ENCODE results near the gene RNU6-9.
"Not testable (repeated sequence)": the region's sequence is repeated elsewhere in the genome, so short reads cannot be mapped to it uniquely, and the experiment has no call there.

RNU6-9 gene

DNA sequence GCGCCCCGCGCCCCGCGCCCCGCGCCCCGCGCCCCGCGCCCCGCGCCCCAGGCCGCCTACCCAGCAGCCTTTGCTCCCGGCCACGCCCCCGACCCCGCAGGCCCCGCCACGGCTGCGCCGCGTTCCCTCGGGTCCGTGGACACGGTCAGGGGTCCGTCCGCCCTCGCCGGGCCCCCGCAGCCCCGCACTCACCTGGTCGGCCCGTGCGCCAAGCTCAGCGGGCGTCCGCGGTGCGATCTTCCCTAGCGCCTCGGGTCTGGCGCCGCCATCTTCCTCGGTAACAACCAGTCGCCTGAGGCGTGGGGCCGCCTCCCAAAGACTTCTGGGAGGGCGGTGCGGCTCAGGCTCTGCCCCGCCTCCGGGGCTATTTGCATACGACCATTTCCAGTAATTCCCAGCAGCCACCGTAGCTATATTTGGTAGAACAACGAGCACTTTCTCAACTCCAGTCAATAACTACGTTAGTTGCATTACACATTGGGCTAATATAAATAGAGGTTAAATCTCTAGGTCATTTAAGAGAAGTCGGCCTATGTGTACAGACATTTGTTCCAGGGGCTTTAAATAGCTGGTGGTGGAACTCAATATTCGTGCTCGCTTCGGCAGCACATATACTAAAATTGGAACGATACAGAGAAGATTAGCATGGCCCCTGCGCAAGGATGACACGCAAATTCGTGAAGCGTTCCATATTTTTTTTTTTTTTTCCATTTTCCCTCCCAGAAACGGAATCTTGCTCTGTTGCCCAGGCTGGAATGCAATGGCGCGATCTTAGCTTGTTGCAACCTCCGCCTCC is at the start of gene RNU6-9, which contains the start of gene MED16:
Gene RNU6-9 (plus strand): TSS at position 591 of the 796 bp plus-strand sequence.
Gene MED16 (minus strand): TSS at position 294 of the 796 bp plus-strand sequence. CDS start 2,056 bp downstream, outside the sequence.
- Histone ChIP-seq H3K9me3 (no peaks in the 10 kb centered on the region), H3K4me3 (peak within 1 kb of the TSS; percentile 70), H3K36me3 (replicated peaks) (peaks cover 31% of the 10 kb centered on the region), H3K27me3 (ENCODE audit: low read depth) (no peaks in the 10 kb centered on the region), H3K4me1 (0 out of 2 replicates have a peak, but pooled peaks cover 2% of the 10 kb centered on the region)
- in situ Hi-C loops (cut with MboI; ENCODE audit: low sequenced_read_pairs) = no loop called here
- DNase-seq (ENCODE audit: low spot score in 2 of 2) = peak; percentile 91 to 95

GRCh38 chr19:843836-844545 is 49.3 kb upstream of the RNU6-9 start:
- peak overlapping the region; percentile 15; the same call in 1 of the 2 replicates for H3K4me3 ChIP-seq
- in situ Hi-C loops (cut with MboI; ENCODE audit: low sequenced_read_pairs) = no loop called here
- DNase-seq (ENCODE audit: low spot score in 2 of 2) = peak in 1 of 2 experiments; percentile 53
- H3K9me3 ChIP-seq = no peaks in the 10 kb centered on the region
- H3K4me1 ChIP-seq = peaks cover 11% of the 10 kb centered on the region
- peaks cover 12% of the 10 kb centered on the region for H3K27me3 ChIP-seq (ENCODE audit: low read depth)
- no peaks in the 10 kb centered on the region for H3K36me3 ChIP-seq (replicated peaks)

DNA sequence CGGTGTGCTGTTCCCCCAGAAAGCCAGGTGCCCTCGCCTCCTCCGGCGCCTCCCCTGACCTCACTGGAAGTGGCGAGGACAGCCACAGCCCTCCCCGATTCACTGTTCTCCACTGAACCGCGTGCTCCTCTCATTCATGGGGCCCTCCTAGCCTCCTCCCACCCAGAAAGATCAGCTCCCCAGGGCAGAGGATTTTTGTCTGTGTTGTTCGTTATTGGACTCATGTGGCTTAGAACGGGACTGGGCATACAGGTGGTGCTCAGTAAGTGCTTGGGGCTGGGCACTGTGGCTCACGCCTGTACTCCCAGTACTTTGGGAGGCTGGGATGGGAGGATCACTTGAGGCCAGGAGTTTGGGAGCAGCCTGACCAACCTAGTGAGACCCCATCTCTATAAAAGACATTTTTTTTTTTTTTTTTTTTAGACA is 48.7 kb upstream of the RNU6-9 start:
- Histone ChIP-seq H3K36me3 (replicated peaks) (no peaks in the 10 kb centered on the region), H3K9me3 (no peaks in the 10 kb centered on the region), H3K4me3 (0 out of 2 replicates have a peak overlapping the region, but pooled peaks have one; percentile 4), H3K27me3 (ENCODE audit: low read depth) (peaks cover 12% of the 10 kb centered on the region), H3K4me1 (peaks cover 11% of the 10 kb centered on the region)
- DNase-seq (ENCODE audit: low spot score in 2 of 2) = peak in 1 of 2 experiments; percentile 50
- in situ Hi-C loops (cut with MboI; ENCODE audit: low sequenced_read_pairs) = no loop called here

GRCh38 chr19:845707-846521 is 47.4 kb upstream of the RNU6-9 start:
- in situ Hi-C loops (cut with MboI; ENCODE audit: low sequenced_read_pairs) = no loop called here
- no peak for DNase-seq (ENCODE audit: low spot score in 2 of 2)
- Histone ChIP-seq H3K4me1 (peaks cover 16% of the 10 kb centered on the region), H3K27me3 (ENCODE audit: low read depth) (peaks cover 12% of the 10 kb centered on the region), H3K4me3 (no peak overlapping the region), H3K36me3 (replicated peaks) (no peaks in the 10 kb centered on the region), H3K9me3 (no peaks in the 10 kb centered on the region)

- no peak for DNase-seq (ENCODE audit: low spot score in 2 of 2)
- H3K4me3 ChIP-seq = no peak overlapping the region
- H3K27me3 ChIP-seq (ENCODE audit: low read depth) = peaks cover 5% of the 10 kb centered on the region
- H3K36me3 ChIP-seq (replicated peaks) = no peaks in the 10 kb centered on the region
- H3K4me1 ChIP-seq = peaks cover 11% of the 10 kb centered on the region
- H3K9me3 ChIP-seq = no peaks in the 10 kb centered on the region
- in situ Hi-C loops (cut with MboI; ENCODE audit: low sequenced_read_pairs) = no loop called here
Measured at GRCh38 chr19:848386-848921, 44.8 kb upstream of the RNU6-9 start.

GRCh38 chr19:849195-849594 is 44.1 kb upstream of the RNU6-9 start:
- in situ Hi-C loops (cut with MboI; ENCODE audit: low sequenced_read_pairs); H3K36me3 ChIP-seq (replicated peaks); H3K4me1 ChIP-seq; H3K4me3 ChIP-seq; DNase-seq (ENCODE audit: low spot score in 2 of 2); H3K9me3 ChIP-seq; H3K27me3 ChIP-seq (ENCODE audit: low read depth): not testable (repeated sequence)

GRCh38 chr19:850221-850978 is 42.9 kb upstream of the RNU6-9 start:
- Histone ChIP-seq H3K9me3 (no peaks in the 10 kb centered on the region), H3K4me3 (no peak overlapping the region), H3K36me3 (replicated peaks) (no peaks in the 10 kb centered on the region), H3K4me1 (peaks cover 4% of the 10 kb centered on the region; the same call in 1 of the 2 replicates), H3K27me3 (ENCODE audit: low read depth) (no peaks in the 10 kb centered on the region)
- peak in 1 of 2 experiments; percentile 59 for DNase-seq (ENCODE audit: low spot score in 2 of 2)
- in situ Hi-C loops (cut with MboI; ENCODE audit: low sequenced_read_pairs) = no loop called here

GRCh38 chr19:850979-851335 is 42.3 kb upstream of the RNU6-9 start:
- Histone ChIP-seq H3K27me3 (ENCODE audit: low read depth) (no peaks in the 10 kb centered on the region), H3K9me3 (no peaks in the 10 kb centered on the region), H3K4me1 (peaks cover 4% of the 10 kb centered on the region; the same call in 1 of the 2 replicates), H3K4me3 (no peak overlapping the region), H3K36me3 (replicated peaks) (no peaks in the 10 kb centered on the region)
- in situ Hi-C loops (cut with MboI; ENCODE audit: low sequenced_read_pairs) = no loop called here
- DNase-seq (ENCODE audit: low spot score in 2 of 2) = no peak

- H3K4me1 ChIP-seq = peaks cover 4% of the 10 kb centered on the region; the same call in 1 of the 2 replicates
- no peaks in the 10 kb centered on the region for H3K36me3 ChIP-seq (replicated peaks)
- no peak within 1 kb of the TSS for H3K4me3 ChIP-seq
- H3K27me3 ChIP-seq (ENCODE audit: low read depth) = no peaks in the 10 kb centered on the region
- in situ Hi-C loops (cut with MboI; ENCODE audit: low sequenced_read_pairs) = no loop called here
- no peaks in the 10 kb centered on the region for H3K9me3 ChIP-seq
- DNase-seq (ENCODE audit: low spot score in 2 of 2) = no peak
Measured at GRCh38 chr19:852136-853013, 40.9 kb upstream of the RNU6-9 start, which contains the start of gene ELANE. ELANE (plus strand) TSS chr19:852303; CDS start chr19:852329, 26 bp downstream.

- H3K27me3 ChIP-seq (ENCODE audit: low read depth) = no peaks in the 10 kb centered on the region
- peaks cover 4% of the 10 kb centered on the region; the same call in 1 of the 2 replicates for H3K4me1 ChIP-seq
- no peaks in the 10 kb centered on the region for H3K36me3 ChIP-seq (replicated peaks)
- H3K9me3 ChIP-seq = no peaks in the 10 kb centered on the region
- DNase-seq (ENCODE audit: low spot score in 2 of 2) = no peak
- no peak overlapping the region for H3K4me3 ChIP-seq
- in situ Hi-C loops (cut with MboI; ENCODE audit: low sequenced_read_pairs) = no loop called here
Measured at GRCh38 chr19:853014-853585, 40.2 kb upstream of the RNU6-9 start.

GRCh38 chr19:853614-854220 is 39.6 kb upstream of the RNU6-9 start:
- not testable (repeated sequence) for H3K27me3 ChIP-seq (ENCODE audit: low read depth)

More at GRCh38 chr19:853614-854220, 39.6 kb upstream of the RNU6-9 start:
- in situ Hi-C loops (cut with MboI; ENCODE audit: low sequenced_read_pairs); H3K36me3 ChIP-seq (replicated peaks); H3K4me3 ChIP-seq; H3K4me1 ChIP-seq; H3K9me3 ChIP-seq; DNase-seq (ENCODE audit: low spot score in 2 of 2): not testable (repeated sequence)
